Activated T-cell treated with anti-CD3 and anti-CD28 coated beads, Interleukin-2, amount 50 U/mL, for 4 hours (primary cell): ENCODE measurements around the gene DPYSL5. TPM values are rescaled to one million over a fixed set of nuclear protein-coding genes. Genes with fewer than 3 reads are reported as not detected.

Experiments used
- ATAC-seq, 2 donors: fragments of 200-7000 bp; cut with Tn5 transposase; one replicate each; pipeline ENCODE4 v1.10.0; 2021
- DNase-seq: peaks from one replicate; pipeline ENCODE4 v3.0.0-alpha.2; 2020
- H3K27me3 Mint-ChIP-seq: one replicate; pipeline ENCODE4 v1.8.0; 2021; ENCODE audit warnings: low read depth, mixed read lengths
- H3K36me3 Mint-ChIP-seq: one replicate; pipeline ENCODE4 v1.8.0; 2022; ENCODE audit warnings: mixed read lengths; ENCODE audit not compliant: insufficient read depth
- H3K4me1 Mint-ChIP-seq: one replicate; pipeline ENCODE4 v1.8.0; 2021; ENCODE audit warnings: low read depth, mixed read lengths
- H3K4me3 Mint-ChIP-seq: one replicate; pipeline ENCODE4 v1.8.0; 2021; ENCODE audit warnings: mild to moderate bottlenecking, moderate library complexity, mixed read lengths
- H3K9me3 Mint-ChIP-seq: one replicate; pipeline ENCODE4 v1.8.0; 2021; ENCODE audit warnings: mixed read lengths
- total RNA-seq, 3 donors: library from RNA; stranded (reverse); gene quantifications; one replicate each; pipeline ENCODE4 v1.2.1, GENCODE V29; 2021

Gene DPYSL5
- total RNA-seq, 3 donors from 2014 or later, result not detected

DNA sequence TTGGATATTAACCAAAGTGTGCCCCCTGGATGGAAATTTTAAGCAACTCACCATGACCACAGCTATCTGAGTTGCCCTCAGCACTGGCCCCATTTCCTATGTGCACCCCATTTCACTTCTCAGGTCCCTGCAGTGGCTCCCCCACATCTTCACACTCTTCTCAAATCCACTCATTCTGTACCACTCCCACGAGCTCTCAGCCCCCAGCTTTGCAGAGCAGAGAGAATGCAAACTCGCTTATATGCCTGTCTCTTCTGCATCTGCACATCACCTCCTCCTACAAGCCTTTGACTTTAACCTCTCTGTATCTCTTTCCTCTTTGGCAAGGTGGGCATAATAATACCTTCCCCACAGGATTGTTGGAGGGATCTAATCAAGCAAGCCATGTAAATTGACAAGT lies 46.2 kb downstream of the DPYSL5 start:
- no peaks in the 10 kb centered on the region for H3K36me3 Mint-ChIP-seq
- H3K9me3 Mint-ChIP-seq, result no peaks in the 10 kb centered on the region

GRCh38 chr2:26897807-26898479 lies 50.0 kb downstream of the DPYSL5 start:
- H3K36me3 Mint-ChIP-seq, result no peaks in the 10 kb centered on the region
- H3K4me1 Mint-ChIP-seq, result no peaks in the 10 kb centered on the region
- DNase-seq, result no peak
- ATAC-seq, result no peak
- no peaks in the 10 kb centered on the region for H3K9me3 Mint-ChIP-seq
- H3K4me3 Mint-ChIP-seq, result no peak overlapping the region
- peaks cover 3% of the 10 kb centered on the region for H3K27me3 Mint-ChIP-seq

More for the DNA sequence above, 46.2 kb downstream of the DPYSL5 start:
- DNase-seq, result no peak
- Mint-ChIP-seq H3K27me3 (peaks cover 3% of the 10 kb centered on the region), H3K4me3 (no peak overlapping the region), H3K4me1 (no peaks in the 10 kb centered on the region)
- ATAC-seq, result no peak

DNA sequence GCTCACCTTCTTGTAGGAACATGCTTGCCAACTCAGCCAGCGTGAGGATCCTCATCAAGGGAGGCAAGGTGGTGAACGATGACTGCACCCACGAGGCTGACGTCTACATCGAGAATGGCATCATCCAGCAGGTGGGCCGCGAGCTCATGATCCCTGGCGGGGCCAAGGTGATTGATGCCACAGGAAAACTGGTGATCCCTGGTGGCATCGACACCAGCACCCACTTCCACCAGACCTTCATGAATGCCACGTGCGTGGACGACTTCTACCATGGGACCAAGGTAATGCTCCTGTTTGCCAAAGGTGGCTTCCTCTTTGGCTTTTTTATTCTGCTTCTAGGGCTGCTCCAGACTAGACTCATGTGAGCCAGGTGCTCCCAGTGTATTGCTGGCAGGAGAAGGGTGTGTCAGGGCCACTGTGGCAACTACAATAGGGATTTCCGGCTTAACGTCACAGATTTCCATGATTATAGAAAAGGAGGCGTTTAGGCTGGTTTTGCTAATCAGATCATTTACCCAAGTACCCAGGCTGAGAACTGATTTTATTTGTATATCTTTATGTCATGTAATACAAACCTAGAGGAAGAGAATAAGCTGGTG lies 50.6 kb downstream of the DPYSL5 start:
- DNase-seq, result no peak
- no peaks in the 10 kb centered on the region for H3K36me3 Mint-ChIP-seq
- H3K27me3 Mint-ChIP-seq, result peaks cover 3% of the 10 kb centered on the region
- H3K9me3 Mint-ChIP-seq, result no peaks in the 10 kb centered on the region
- H3K4me3 Mint-ChIP-seq, result no peak overlapping the region
- ATAC-seq, result no peak
- H3K4me1 Mint-ChIP-seq, result no peaks in the 10 kb centered on the region

DNA sequence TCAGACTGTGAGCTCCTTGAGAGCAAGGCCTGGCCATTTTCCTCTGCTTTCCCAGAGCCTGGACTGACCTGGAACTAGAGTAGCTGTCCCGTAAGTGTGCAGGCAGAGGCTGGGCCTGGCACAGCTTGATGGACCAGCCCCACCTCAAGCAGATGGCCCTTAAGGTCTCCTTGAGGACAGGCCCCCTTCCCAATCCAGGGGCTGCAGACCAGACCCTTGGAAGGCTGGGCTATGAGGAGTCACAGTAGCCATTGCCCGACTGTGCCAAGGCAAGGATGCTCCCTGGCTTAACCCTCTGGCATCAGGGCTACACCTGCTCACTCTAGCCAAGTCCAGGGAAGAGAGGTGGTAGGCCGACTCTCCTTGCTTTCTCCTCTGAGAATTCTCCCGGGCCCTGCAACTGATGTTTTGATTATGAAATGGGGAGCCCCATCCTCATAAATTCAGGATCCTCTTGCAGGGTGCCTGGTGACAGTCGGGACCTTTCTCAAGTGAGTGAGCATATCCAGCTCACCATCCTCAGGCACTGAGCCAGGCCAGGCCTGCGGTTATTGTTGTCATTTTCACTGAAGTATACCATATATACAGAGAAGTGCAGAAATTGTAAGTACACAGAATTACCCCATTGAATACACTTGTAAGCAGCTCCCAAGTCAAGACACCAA lies 51.7 kb downstream of the DPYSL5 start:
- H3K36me3 Mint-ChIP-seq, result no peaks in the 10 kb centered on the region
- no peak for DNase-seq
- ATAC-seq, result no peak
- H3K4me3 Mint-ChIP-seq, result no peak overlapping the region
- H3K9me3 Mint-ChIP-seq, result no peaks in the 10 kb centered on the region
- H3K27me3 Mint-ChIP-seq, result peaks cover 7% of the 10 kb centered on the region
- H3K4me1 Mint-ChIP-seq, result no peaks in the 10 kb centered on the region

GRCh38 chr2:26900831-26901321 lies 52.9 kb downstream of the DPYSL5 start:
- DNase-seq (no peak), ATAC-seq (no peak)
- no peaks in the 10 kb centered on the region for H3K9me3 Mint-ChIP-seq
- no peaks in the 10 kb centered on the region for H3K36me3 Mint-ChIP-seq
- H3K27me3 Mint-ChIP-seq, result peaks cover 7% of the 10 kb centered on the region
- no peaks in the 10 kb centered on the region for H3K4me1 Mint-ChIP-seq
- no peak overlapping the region for H3K4me3 Mint-ChIP-seq

DNA sequence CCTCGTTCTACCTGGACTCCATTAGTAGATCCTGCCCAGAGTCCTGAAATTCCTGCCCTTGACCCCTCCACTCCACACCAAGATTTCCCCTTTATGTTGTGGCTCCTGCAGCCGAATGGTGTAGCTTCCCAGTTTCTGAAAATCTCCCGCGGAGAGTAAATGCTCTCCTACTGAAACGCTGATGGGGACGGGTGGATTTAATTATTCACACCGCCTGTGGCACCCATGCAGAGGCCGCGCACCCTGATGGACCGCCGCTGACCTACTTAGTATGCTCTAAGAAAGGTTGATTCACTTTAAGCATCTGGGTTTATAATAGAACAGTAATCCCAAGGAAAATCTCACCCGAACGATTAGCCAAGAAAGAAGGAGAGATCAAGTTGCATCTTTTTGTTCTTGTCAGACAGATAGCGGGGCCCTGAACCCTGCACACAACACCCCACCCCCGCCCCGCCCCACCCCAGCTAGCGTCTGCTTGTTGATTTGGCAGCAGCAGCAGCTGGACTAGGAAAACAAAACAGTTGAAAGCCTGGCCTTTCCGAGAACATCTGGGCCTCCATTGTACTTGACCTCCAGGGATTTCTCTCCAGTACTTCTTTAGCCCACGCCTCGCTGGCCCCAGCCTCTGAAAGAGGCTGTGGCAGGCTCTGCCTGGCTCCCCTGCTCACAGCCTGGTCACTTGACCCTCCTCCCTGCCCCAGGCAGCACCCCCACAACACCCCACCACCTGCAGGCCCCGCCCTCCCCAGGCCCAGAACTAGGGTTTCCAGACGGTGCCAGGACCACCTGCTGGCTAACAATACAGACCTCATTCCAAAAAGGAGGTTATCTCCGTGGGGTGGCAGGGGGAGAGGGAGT lies 53.6 kb downstream of the DPYSL5 start:
- Mint-ChIP-seq H3K4me3 (no peak overlapping the region), H3K27me3 (peaks cover 7% of the 10 kb centered on the region), H3K4me1 (no peaks in the 10 kb centered on the region), H3K9me3 (no peaks in the 10 kb centered on the region), H3K36me3 (no peaks in the 10 kb centered on the region)
- ATAC-seq (no peak), DNase-seq (no peak)

DNA sequence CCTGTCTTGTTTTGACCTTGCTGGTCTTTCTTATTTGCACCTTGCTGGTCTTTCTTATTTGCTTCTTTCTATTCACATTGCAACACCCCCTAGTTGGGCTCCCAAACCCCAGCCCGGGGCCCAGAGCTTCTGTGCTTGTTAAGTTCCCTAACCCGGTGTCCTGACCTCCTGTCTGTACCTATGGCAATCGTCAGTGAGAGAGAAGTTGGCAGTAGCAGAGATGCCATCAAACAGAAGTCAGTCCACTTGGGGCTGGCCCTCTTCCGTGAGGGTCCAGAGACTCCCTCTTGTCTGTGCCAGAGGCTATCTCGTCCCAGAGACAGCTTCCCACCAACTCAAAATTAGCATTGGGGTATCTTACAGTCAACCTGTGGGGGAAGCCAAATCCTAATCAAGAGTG lies 55.7 kb downstream of the DPYSL5 start:
- no peak for DNase-seq
- Mint-ChIP-seq H3K4me3 (no peak overlapping the region), H3K27me3 (peaks cover 11% of the 10 kb centered on the region), H3K4me1 (no peaks in the 10 kb centered on the region), H3K9me3 (no peaks in the 10 kb centered on the region), H3K36me3 (no peaks in the 10 kb centered on the region)
- ATAC-seq, result no peak

DNA sequence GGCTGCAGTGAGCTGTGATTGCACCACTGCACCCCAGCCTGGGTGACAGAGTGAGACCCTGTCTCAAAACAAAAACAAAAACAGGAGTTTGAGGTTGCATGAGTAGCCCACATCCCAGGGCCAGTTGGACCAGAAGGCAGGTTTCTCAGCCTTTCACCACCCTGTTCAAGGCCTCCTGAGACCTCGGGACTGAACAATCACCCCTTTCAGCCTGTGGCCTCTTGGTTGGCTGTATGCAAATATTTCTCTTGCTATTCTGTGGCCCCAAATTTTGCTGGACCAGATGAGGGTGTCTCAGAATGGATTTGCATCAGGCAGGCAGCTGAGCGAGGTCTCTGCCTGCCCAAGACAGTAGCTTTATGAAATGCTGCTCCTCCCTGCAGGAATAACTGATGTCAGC lies 56.9 kb downstream of the DPYSL5 start:
- Mint-ChIP-seq H3K27me3 (peaks cover 11% of the 10 kb centered on the region), H3K4me1 (no peaks in the 10 kb centered on the region), H3K36me3 (no peaks in the 10 kb centered on the region), H3K4me3 (no peak overlapping the region), H3K9me3 (no peaks in the 10 kb centered on the region)
- no peak for DNase-seq
- ATAC-seq, result no peak

DNA sequence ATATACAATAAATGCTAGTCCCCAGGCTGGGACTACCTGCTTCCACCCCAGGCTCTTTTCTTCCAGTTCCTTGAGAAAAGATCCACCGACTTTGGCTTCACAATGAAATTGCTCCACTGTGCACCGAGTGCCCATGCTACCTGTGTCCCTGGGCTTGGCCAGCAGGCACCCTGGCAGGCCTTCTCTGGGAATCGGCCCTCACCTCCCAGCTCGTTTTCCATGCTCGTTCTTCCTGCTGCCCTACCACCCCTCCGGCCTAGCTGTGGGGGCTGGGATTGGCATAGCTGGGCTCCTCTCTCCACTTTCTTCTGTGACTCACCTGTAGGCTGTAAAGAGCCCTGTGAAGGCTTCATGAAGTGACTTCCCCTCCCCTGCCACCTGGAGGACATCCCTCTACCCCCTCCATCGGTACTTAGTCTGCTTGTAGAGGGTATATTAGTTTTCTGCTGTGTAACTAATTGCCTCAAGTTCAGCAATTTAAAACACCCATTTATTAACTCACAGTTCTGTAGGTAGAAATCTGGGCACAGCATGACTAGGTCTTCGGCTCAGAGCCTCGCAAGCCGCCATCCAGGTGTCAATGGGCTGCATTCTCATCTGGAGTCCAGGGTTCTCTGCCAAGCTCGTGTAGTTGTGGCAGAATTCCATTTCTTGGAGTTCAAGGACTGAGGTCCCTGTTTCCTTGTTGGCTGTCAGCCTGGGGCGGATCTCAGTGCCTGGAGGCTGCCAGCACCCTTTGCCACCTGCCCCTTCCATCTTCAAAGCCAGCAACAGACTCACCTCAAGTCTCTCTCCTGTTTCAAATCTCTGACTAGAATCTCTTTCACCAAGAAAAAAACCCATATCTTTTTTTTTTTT lies 57.6 kb downstream of the DPYSL5 start:
- no peak for ATAC-seq
- no peak overlapping the region for H3K4me3 Mint-ChIP-seq
- H3K4me1 Mint-ChIP-seq, result no peaks in the 10 kb centered on the region

DNA sequence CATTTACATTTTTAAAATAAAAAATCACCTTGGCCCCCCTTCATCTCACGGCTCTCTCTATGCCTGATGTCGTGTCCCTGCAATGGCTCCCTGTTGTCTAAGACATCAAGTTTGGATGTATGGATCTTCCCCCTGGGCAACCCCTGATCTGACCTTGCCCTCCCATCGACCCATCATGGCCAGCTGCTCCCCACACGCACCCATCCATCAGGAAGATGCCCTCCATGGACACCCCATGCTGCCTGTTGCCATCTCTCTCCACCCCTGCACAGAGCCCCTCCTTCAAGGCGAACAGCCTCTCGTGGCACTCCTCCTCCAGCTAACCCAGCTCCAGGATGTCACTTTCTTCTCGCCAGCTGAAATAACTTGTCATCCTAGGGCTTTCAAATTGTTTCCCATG lies 59.5 kb downstream of the DPYSL5 start:
- no peak overlapping the region for H3K4me3 Mint-ChIP-seq
- H3K4me1 Mint-ChIP-seq, result no peaks in the 10 kb centered on the region
- ATAC-seq, result no peak
- DNase-seq, result no peak
- H3K36me3 Mint-ChIP-seq, result no peaks in the 10 kb centered on the region
- no peaks in the 10 kb centered on the region for H3K9me3 Mint-ChIP-seq
- peaks cover 14% of the 10 kb centered on the region for H3K27me3 Mint-ChIP-seq

More for the DNA sequence above, 57.6 kb downstream of the DPYSL5 start:
- no peaks in the 10 kb centered on the region for H3K9me3 Mint-ChIP-seq
- DNase-seq, result no peak
- peaks cover 11% of the 10 kb centered on the region for H3K27me3 Mint-ChIP-seq
- no peaks in the 10 kb centered on the region for H3K36me3 Mint-ChIP-seq

DNA sequence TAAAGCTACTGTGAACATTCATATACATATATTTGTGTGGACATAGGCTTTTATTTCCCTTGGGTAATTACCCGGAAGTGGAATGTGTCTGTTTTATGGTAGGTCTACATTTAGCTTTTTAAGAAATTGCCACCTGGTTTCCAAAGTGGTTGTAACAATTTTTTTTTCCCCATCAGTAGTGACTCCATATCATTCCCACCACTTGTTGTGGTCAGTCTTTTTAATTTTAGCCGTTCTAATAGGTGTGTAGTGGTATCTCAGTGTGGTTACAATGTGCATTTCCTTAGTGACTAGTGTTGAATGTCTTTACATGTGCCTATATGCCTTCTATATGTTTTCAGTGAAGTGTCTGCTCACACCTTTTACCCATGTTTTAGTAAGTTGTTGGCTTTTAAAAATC lies 62.2 kb downstream of the DPYSL5 start:
- Mint-ChIP-seq H3K4me3 (no peak overlapping the region), H3K4me1 (no peaks in the 10 kb centered on the region), H3K9me3 (no peaks in the 10 kb centered on the region), H3K27me3 (peaks cover 13% of the 10 kb centered on the region), H3K36me3 (no peaks in the 10 kb centered on the region)
- ATAC-seq (no peak), DNase-seq (no peak)

GRCh38 chr2:26911911-26912861 lies 64.3 kb downstream of the DPYSL5 start:
- no peaks in the 10 kb centered on the region for H3K36me3 Mint-ChIP-seq

DNA sequence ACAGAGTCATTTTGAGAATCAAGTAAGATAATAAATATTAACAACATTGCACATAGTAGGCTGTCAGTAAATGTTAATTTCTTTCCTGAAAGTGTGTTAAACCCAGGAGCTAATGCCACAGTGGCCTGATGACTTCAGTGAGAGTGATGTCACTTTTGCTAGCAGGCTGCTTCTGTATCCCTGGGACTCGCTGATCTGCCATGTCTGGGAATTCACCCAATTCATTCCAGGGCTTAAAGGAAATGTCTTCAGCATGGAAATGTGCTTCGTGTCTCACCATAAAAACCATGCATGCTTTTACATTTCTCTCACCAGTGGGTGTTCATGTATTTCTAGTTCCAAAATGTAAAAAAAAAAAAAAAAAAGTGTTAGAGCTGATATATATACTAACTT lies 65.7 kb downstream of the DPYSL5 start:
- Mint-ChIP-seq H3K4me1 (no peaks in the 10 kb centered on the region), H3K4me3 (no peak overlapping the region), H3K9me3 (no peaks in the 10 kb centered on the region), H3K36me3 (no peaks in the 10 kb centered on the region), H3K27me3 (peaks cover 6% of the 10 kb centered on the region)
- ATAC-seq (no peak), DNase-seq (no peak)

More at GRCh38 chr2:26911911-26912861, 64.3 kb downstream of the DPYSL5 start:
- Mint-ChIP-seq H3K4me1 (no peaks in the 10 kb centered on the region), H3K4me3 (no peak overlapping the region), H3K27me3 (peaks cover 13% of the 10 kb centered on the region), H3K9me3 (no peaks in the 10 kb centered on the region)
- DNase-seq, result no peak
- no peak for ATAC-seq
